CD4-positive, alpha-beta T cell treated with Interleukin-10 for 1 hour (primary cell): ENCODE data around the gene IL18.
"Not testable (repeated sequence)": the region's sequence is repeated elsewhere in the genome, so short reads cannot be mapped to it uniquely, and the experiment has no call there.

Experiments used
- DNase-seq: peaks from one replicate; pipeline ENCODE4 v3.0.0-alpha.2; 2020

The IL18 gene

GRCh38 chr11:112163875-112164685 is at the start of gene IL18:
IL18 (minus strand) TSS chr11:112164094; CDS start chr11:112155053, 9,041 bp downstream.
- no peak for DNase-seq

GRCh38 chr11:112212710-112213109 is 48.8 kb upstream of the IL18 start:
- DNase-seq, result no peak

- no peak for DNase-seq
These were observed 48.4 kb upstream of the IL18 start for GRCh38 chr11:112212290-112212689.

- no peak for DNase-seq
These were observed 47.6 kb upstream of the IL18 start for GRCh38 chr11:112211536-112211935.

GRCh38 chr11:112210890-112211289 is 47.0 kb upstream of the IL18 start:
- DNase-seq, result no peak

GRCh38 chr11:112206071-112206470 is 42.2 kb upstream of the IL18 start:
- DNase-seq, result no peak

- DNase-seq, result no peak
These were observed 36.4 kb upstream of the IL18 start for GRCh38 chr11:112200252-112200651.

GRCh38 chr11:112199101-112199500 is 35.2 kb upstream of the IL18 start:
- not testable (repeated sequence) for DNase-seq

- no peak for DNase-seq
These were observed 32.7 kb upstream of the IL18 start for GRCh38 chr11:112196519-112197087.

- DNase-seq, result no peak
These were observed 32.1 kb upstream of the IL18 start for GRCh38 chr11:112195951-112196351.

GRCh38 chr11:112195113-112195512 is 31.2 kb upstream of the IL18 start:
- DNase-seq, result not testable (repeated sequence)

- no peak for DNase-seq
These were observed 22.4 kb upstream of the IL18 start for GRCh38 chr11:112186304-112186703.

- no peak for DNase-seq
These were observed 22.0 kb upstream of the IL18 start for GRCh38 chr11:112185883-112186282.

GRCh38 chr11:112182867-112183266 is 19.0 kb upstream of the IL18 start:
- no peak for DNase-seq

GRCh38 chr11:112179601-112180000 is 15.7 kb upstream of the IL18 start:
- DNase-seq, result peak; percentile 3

GRCh38 chr11:112178936-112179335 is 15.0 kb upstream of the IL18 start:
- no peak for DNase-seq

- DNase-seq, result no peak
These were observed 14.5 kb upstream of the IL18 start for GRCh38 chr11:112178428-112178827.

- no peak for DNase-seq
These were observed 13.7 kb upstream of the IL18 start for GRCh38 chr11:112177589-112177988.

GRCh38 chr11:112176077-112176476 is 12.2 kb upstream of the IL18 start:
- no peak for DNase-seq

GRCh38 chr11:112175599-112175952 is 11.7 kb upstream of the IL18 start:
- DNase-seq, result no peak

- peak; percentile 63 for DNase-seq
These were observed 11.1 kb upstream of the IL18 start, which contains the start of gene BCO2 for GRCh38 chr11:112174789-112175598. BCO2 (plus strand) TSS chr11:112175512; CDS start chr11:112175602, 90 bp downstream.

GRCh38 chr11:112173152-112173551 is 9.3 kb upstream of the IL18 start:
- no peak for DNase-seq

- no peak for DNase-seq
These were observed 8.6 kb upstream of the IL18 start for GRCh38 chr11:112172362-112172994.
